Stimulated activated CD4-positive, alpha-beta T cell treated with anti-CD3 and anti-CD28 coated beads, Interleukin-2, amount 100 ng/mL, for 24 hours (primary cell): Measurements from ENCODE around the gene CDK9.
"Not testable (repeated sequence)": the region's sequence is repeated elsewhere in the genome, so short reads cannot be mapped to it uniquely, and the experiment has no call there.

Experiments used
- DNase-seq, 2 donors: peaks; one replicate each; pipeline ENCODE4 v3.0.0-alpha.2; 2020

CDK9 gene

GRCh38 chr9:127828262-127829031 is 42.6 kb downstream of the CDK9 start:
- DNase-seq, result no peak

- no peak for DNase-seq
Observed at GRCh38 chr9:127829205-127829906, 43.5 kb downstream of the CDK9 start.

DNA sequence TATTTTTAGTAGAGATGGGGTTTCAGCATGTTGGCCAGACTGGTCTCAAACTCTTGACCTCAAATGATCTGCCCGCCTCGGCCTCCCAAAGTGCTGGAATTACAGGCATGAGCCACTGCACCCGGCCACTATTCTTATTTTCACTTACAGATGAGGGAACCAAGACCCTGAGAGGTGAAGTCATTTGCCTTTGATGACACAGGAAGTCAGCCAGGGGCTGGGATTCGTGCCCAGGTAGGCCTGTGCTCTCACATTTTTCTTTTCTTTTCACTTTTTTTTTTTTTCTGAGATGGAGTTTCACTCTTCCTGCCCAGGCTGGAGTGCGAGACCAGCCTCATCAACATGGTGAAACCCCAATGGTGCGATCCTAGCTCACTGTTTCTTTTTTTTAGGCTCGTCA is 46.4 kb downstream of the CDK9 start:
- no peak for DNase-seq

- no peak for DNase-seq
Observed at GRCh38 chr9:127833555-127833954, 47.7 kb downstream of the CDK9 start.

DNA sequence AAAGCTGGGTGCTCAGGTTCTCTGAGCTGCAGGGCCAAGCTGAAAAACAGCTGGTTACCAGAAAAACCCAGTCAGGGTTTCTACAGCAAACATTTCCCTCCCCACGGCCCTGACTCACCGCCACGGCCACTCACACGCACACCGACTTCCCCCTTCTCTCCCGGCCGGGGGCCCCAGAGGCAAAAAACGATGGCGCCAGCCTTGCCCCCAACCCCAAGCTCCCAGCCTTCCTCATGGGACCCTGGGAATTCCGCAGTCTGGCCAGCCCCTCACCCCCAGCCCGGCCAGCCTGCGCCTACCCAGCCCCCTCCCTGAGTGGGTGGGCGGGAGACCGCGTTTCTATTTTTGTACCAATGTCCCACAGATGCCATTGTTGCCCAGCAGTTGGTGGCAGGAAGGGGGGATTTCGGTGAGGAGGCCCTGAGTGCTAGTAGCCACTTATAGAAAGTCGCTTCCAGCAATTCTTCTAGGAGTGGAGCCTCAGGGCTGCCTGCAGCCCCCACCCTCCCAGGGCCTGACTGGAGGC is 50.2 kb downstream of the CDK9 start:
- peak; percentile 30 to 34 for DNase-seq

- DNase-seq, result not testable (repeated sequence)
Observed at GRCh38 chr9:127836561-127836960, 50.7 kb downstream of the CDK9 start.

DNA sequence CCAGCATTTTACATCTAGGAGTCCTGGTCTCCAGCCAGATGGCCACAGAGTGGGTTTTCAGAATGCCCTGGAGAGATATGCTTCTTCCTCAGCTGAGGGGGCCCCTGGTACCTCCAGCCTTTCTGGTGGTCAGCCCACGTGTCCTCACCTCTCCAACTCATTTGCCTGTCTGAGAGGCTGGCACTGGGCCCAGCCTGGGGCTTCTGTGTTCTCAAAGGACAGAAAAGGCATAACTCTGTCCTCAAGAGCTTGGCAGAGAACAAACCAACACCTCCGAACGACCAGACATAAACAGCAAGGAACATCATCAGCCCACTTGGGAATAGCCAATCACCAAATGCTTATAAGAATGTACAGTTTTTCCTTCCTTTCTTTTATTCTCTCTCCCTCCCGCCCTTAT is 51.5 kb downstream of the CDK9 start:
- DNase-seq, result no peak

GRCh38 chr9:127838375-127839078 is 52.7 kb downstream of the CDK9 start:
- DNase-seq, result no peak
